Activated CD8-positive, alpha-beta memory T cell treated with anti-CD3 and anti-CD28 coated beads, Interleukin-2, amount 50 U/mL, for 24 hours (primary cell): ENCODE measurements around the gene RXYLT1.
"Not testable (repeated sequence)": the region's sequence is repeated elsewhere in the genome, so short reads cannot be mapped to it uniquely, and the experiment has no call there.

Source experiments
- DNase-seq: peaks from one replicate; pipeline ENCODE4 v3.0.0-alpha.2; 2020; ENCODE audit errors: extremely low read depth

Gene RXYLT1

DNA sequence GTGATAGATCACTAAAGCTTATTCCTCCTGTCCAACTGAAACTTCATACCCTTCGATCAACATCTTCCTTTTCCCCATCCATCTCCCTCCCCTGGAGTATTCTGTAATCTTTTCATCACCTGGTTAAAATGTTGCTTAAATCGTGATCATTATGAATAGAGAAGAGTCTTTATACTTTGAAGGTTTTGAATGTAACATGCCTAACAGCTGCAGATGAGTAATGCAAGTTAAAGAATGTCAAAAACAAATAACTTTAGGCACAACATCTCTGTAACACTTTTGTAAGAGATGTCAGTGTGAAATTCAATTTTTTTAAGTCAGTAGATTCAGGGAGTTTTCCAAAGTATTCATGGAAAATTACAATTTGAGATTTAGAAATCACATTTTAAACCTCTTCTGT lies 25.0 kb downstream of the RXYLT1 start:
- no peak for DNase-seq

DNA sequence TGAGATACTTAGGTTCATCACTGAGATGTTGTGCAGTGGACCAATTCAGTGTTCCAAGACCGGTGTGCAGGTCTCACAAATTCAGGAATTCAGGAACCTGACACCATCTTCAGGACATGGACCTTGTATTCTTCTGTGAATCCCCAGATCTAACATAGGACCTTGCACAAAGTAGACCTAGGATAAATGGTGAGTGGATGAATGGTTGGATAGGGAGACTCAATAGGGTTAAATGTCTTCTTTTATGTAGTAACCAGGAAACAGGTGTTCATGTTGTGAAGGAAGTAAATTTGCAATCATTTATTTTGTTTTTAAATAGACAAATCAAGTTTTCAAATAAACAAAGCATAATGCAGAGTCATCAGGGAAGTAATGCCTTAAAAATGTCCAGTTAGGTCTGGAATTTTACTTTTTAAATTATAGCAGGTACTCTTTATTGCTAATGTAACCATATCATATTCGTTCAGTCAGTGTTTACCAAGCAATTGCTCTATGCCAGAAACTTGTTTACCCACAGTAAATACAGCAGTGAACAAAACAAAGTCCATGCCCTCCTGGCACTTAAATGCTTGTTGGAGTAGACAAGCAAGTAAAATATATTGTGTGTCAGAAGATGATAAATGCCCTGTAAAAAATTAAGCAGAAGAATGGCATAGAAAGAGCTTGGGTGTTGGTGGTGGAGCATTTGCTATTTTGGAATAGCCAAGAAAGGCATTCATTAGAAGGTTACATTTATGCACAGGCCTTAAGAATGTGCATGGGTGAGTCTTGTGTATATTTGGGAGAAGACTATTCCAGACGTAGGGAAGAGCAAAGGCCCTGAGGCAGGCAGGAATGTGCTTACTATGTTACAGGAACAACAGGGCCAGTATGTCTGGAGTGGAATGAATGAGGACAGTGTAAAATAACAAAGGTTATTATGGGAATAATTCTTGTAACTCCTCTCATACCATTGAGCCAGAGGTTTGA lies 26.3 kb downstream of the RXYLT1 start:
- DNase-seq: no peak

DNA sequence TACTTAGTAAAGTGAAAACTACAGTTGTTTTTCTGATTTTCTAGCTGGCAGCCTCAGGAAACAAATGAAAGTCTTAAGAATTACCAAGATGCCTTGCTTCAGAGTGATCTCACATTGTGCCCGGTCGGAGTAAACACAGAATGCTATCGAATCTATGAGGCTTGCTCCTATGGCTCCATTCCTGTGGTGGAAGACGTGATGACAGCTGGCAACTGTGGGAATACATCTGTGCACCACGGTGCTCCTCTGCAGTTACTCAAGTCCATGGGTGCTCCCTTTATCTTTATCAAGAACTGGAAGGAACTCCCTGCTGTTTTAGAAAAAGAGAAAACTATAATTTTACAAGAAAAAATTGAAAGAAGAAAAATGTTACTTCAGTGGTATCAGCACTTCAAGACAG lies 28.9 kb downstream of the RXYLT1 start:
- DNase-seq: no peak

DNA sequence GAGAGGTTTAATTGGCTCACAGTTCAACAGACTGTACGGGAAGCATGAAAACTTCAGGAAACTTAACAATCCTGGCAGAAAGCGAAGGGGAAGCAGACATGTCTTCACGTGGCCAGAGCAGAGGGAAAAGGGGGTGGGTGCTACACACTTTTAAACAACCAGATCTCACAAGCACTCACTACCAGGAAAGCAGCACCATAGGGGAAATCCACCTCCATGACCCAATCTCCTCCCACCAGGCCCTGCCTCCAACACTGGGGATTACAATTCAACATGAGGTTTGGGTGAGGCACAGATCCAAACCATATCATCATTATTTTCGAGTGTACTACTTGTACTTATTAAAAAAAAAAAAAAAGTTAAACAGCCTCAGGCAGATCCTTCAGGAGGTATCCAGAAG lies 29.9 kb downstream of the RXYLT1 start:
- DNase-seq: no peak

DNA sequence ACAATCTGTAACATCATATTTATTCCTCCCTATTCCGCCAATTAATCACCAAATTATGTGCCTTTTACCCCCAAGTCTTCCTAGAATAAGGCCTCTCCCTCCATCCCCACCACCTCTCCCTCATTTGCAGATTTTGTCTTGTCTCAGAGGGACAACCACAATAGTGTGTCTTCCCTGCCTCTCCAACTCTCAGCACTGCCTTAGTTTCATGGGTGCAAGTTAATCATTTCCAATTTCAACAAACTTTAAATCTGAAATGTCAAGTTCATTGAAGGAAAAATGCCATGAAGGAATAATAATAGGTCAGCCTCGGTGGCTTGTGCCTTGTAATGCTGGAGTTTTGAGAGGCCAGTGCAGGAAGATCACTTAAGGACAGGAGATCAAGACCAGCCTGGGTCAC lies 31.6 kb downstream of the RXYLT1 start:
- no peak for DNase-seq

DNA sequence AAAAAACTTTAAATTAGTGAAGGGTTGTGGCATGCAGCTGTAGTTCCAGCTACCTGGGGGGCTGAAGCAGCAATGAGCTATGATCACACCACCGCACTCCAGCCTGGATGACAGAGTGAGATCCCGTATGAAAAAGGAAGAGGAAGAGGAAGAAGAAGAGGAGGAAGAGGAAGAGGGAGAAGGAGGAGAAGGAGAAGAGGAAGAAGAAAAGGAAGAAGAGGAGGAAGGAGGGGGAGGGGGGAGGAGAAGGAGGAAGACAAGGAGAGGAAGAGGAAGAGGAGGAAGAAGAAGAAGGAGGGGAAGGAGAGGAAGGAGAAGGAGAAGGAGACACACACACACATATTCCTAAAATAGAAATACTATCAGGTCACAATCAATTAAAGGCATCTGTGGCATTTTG lies 32.0 kb downstream of the RXYLT1 start:
- DNase-seq: no peak

DNA sequence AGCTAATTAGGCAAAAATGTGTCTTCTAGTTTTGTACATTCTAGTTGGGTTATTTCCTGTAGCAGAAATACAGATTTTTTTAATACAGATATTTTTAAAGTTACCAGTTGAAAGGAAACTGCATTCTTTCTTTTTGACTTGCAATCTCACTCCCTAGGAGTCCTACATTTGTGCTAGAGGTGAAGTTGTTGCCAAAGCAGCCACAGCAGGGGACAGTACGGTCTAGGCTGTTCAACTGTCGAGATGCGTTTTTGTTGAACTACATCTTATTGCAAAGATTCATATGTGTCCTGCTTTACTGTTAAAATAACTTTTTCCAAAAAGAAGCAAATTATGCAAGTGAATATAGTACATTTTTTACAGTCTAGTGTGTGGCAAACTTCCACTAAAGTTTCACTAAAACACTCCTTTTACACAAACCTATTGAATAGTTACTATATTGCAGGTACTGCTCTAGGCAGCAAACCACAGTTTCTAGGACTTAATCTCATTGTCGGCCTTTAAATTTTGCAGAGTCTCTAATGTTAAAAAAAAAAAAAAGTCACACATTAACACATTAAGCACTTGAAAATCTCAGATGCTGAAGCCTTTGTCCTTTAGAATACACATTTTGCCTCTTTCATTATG lies 34.5 kb downstream of the RXYLT1 start:
- DNase-seq: no peak

DNA sequence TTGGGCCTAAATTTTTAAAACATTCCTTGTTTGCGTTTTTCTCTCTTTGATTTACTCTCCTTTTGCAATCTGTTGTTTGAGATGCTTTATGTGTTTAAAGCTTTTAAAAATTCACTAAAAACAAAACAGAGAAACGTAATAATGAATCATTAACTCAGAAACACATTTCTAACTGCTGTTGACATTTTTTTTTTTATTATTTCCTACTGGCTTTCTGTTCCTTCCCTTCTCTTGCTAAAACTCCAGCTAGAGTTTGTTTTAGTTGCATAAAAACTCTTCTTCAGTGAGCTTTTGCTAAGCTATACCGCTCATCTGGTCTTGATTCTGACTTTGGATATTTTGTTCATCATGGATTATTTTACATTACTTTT lies 35.8 kb downstream of the RXYLT1 start:
- no peak for DNase-seq

DNA sequence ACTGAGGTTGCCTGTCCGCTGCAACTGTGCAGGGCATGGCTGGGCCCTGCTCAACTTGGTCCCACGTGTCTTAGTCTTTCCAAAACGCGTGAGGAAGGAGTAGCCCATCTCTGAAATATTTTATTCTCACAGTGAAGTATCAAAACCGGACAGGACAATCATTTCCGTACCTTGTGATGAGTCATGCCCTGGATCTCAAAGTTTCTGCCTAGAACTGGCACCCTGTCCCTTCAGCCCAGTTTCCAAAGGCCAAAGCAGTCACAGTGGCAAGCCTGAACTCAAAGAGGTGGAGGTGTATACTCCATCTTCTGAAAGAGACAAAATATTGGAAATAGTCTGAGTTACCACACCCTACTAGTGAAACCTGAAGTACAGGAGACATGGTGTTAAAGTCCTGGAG lies 36.3 kb downstream of the RXYLT1 start:
- DNase-seq: no peak

DNA sequence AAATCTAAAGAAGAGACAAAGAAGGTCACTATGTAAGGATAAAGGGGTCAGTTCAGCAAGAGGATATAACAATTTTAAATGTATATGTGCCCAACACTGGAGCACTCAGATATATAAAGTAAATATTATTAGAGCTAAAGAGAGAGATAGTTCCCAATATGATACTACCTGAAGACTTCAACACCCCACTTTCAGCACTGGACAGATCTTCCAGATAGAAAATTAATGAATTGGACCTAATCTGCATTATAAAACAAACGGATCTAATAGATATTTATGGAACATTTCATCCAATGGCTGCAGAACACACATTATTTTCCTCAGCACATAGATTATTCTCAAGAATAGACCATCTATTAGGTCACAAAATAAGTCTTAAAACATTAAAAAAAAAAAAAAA lies 40.7 kb downstream of the RXYLT1 start:
- no peak for DNase-seq

DNA sequence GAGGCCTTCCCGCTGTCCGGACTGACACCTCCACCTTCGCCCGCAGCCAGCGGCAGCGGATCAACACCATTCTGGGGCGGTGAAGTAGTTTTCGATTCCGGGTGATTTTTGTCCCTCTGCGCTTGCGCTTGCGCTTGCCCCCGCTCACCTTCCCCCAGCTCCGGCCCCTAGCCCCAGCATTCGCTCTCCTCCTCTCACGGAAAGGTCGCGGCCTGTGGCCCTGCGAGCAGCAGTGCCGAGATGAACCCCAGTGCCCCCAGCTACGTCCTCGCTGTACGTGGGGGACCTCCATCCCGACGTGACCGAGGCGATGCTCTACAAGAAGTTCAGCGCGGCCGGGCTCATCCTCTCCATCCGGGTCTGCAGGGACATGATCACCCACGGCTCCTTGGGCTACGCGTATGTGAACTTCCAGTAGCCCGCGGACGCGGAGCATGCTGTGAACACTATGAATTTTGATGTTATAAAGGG lies 42.1 kb downstream of the RXYLT1 start:
- DNase-seq: no peak

DNA sequence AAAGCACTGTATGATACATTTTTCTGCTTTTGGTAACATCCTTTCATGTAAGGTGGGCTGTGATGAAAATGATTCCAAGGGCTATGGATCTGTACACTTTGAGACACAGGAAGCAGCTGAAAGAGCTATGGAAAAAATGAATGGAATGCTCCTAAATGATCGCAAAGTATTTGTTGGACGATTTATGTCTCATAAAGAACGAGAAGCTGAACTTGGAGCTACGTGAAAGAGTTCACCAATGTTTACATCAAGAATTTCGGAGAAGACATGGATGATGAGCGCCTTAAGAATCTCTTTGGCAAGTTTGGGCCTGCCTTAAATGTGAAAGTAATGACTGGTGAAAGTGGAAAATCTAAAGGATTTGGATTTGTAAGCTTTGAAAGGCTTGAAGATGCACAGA lies 42.6 kb downstream of the RXYLT1 start:
- DNase-seq: no peak

DNA sequence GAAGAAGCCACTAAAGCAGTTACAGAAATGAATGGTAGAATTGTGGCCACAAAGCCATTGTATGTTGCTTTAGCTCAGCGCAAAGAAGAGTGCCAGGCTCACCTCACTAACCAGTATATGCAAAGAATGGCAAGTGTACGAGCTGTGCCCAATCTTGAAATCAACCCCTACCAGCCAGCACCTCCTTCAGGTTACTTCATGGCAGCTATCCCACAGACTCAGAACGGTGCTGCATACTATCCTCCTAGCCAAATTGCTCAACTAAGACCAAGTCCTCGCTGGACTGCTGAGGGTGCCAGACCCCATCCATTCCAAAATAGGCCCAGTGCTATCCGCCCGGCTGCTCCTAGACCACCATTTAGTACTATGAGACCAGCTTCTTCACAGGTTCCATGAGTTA lies 43.3 kb downstream of the RXYLT1 start:
- DNase-seq: no peak

DNA sequence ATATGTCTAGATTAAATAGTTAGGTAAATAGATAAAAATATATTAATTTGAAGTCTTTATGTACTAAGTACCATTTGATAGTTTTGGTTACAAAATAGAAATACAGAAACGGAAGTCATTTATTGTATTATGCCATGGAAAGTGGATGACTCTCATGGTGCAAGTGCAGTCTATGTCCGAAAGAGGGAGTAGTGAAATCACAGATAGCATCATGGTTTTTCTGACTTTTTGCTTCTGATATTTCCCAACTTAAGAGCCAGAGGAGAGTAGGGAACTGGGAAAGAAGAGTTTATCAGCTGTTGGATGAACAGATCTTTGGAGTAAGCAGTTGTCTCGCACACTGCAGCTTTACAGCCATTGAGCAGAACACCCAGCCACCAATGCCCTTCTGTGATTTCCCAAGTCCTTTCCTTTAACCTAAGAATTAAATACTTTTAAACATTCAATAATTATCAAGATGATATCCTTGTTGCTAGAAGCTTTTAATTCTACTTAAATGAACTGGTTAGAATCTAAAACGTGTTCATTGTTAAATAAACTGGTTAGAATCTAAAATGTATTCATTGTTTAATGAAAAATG lies 46.4 kb downstream of the RXYLT1 start:
- no peak for DNase-seq

DNA sequence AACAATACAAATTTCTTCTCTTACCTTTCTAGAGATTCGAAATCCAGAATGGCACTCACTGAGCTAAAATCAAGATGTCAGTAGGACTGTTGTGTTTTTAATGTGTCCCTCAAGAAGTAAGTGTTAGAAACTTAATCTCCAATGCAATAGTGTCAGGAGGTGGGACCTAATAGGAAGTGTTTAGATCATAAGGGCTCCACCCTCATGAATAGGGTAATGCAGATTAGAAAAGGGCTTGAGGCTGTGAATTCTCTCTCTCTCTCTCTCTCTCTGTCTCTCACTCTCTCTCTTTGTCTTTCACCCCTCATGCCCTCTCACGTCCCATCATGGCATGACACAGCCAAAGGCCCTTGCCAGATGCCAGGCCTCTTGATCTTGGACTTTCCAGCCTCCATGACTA lies 49.2 kb downstream of the RXYLT1 start:
- DNase-seq: no peak

DNA sequence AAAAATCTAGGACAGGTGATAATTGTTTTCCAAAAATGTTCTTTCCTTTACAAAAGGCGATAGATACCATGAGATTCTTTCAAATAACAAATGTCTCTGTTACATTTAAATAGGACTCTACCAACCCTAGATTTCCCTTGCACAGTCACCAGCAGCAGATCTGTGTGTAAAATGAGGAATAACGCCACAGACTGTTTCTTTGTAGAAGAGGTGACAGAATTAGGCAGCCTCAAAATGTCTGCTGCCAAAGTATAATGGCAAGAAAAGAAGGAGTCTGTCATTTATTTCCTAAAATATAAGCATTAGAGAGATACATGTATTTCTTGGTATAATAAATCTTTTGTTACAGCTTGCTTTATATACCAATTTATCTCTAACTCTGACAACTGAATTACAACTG lies 56.3 kb downstream of the RXYLT1 start:
- DNase-seq: no peak

DNA sequence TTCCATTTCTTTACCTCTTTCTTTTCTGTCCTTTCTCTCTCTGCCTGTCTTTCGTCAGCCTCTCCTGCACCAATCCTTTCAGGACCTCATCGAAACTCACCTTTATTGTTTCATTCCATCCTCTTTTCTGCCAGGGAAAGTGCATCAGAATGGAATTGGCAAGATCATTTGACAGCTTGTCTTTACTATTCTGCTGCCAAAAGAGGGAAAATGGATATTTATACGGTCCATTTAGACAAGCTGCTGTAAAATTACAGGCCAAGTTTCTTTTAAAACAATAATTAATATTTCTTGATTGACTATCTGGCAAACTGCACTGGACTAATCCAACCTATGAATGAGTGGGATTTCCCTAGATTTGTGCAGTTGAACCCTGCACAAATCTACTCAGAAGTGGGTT lies 57.2 kb downstream of the RXYLT1 start:
- no peak for DNase-seq

DNA sequence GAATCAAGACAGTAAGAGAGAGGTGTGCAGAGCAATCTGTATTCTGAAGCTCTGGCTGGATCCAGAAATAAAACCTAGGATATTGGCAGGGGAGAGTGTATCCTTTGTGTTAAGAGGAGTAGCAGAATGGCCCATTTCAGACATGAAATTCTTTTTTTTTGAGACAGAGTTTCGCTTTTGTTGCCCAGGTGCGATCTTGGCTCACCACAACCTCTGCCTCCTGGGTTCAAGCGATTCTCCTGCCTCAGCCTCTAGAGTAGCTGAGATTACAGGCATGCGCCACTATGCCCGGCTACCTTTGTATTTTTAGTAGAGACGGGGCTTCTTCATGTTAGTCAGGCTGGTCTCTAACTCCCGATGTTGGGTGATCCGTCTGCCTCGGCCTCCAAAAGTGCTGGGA lies 58.7 kb downstream of the RXYLT1 start:
- DNase-seq: no peak

DNA sequence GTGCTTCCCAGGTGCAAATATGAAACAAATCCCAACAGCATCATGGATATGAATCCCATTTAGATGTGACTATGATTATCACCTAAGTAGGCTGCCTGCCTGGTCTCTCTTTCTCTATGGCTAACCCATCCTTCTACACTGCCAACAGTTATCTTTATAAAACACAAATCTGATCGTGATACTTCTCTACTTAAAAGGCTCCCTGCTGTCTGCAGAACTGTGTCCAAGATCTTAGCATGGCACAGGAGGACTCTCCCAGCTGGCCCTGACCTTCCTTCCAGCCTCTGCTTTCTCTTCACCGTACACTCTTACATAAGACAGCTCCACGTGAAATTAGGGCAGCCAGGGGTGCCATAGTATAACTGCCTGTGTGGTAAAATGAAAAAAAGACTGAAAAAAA lies 61.3 kb downstream of the RXYLT1 start:
- DNase-seq: no peak

DNA sequence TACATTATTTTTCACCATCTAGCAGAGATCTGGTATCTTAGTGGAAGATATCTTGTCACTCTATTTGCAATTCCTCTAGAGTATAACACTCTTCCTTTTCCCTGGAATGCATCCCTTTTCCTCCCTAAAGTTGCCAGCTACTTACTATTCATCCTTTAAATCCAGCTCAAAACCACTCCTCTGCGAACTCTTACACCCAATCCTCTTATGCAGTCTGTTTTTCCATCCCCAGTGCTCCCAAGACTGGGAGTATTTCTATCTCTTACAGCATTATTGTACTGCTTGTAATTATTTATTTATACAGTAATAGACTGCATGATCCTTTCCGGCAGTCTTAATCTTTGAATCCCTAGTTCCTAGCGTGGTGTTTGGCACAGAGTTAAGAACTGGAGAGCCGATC lies 61.9 kb downstream of the RXYLT1 start:
- no peak for DNase-seq

DNA sequence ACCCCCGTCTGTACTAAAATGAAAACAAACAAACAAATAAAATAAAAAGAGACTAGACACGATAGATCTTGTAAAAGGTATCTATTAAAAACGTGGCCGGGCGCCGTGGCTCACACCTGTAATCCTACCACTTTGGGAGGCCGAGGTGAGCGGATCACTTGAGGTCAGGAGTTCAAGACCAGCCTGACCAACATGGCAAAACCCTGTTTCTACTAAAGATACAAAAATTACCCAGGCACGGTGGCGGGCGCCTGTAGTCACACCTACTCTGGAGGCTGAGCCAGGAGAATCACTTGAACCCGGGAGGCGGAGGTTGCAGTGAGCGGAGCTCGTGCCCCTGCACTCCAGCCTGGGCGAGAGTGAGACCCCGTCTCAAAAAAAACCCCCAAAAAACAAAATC lies 63.0 kb downstream of the RXYLT1 start:
- not testable (repeated sequence) for DNase-seq

DNA sequence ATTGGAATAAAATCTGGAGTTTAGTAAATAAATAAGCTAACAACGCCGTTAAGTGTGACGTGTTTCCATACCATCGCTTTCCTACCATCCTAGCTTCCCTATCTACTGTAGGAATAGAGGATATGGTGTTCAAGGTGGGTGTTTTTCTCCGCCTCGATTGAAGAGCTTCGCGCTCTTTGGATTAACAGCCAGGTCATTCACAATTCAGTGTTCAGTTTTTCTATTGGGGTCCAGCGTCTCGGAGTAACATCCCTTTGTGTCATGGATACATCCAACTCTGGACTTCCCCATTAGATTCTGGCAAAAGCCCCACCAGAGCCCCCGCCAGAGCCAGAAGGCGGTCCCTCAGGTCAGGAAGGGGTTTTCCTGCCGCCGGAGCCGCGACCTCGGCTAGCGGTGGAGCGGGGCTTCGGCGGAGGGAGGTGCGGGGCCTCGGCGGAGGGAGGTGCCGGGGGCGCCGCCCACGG lies 63.6 kb downstream of the RXYLT1 start:
- DNase-seq: no peak
